ENCODE measurements around the gene LRR1.

GRCh38 chr14:49598189-49598484 is 603 bp upstream of the LRR1 start:
- TF ChIP-seq, protein P1, sequence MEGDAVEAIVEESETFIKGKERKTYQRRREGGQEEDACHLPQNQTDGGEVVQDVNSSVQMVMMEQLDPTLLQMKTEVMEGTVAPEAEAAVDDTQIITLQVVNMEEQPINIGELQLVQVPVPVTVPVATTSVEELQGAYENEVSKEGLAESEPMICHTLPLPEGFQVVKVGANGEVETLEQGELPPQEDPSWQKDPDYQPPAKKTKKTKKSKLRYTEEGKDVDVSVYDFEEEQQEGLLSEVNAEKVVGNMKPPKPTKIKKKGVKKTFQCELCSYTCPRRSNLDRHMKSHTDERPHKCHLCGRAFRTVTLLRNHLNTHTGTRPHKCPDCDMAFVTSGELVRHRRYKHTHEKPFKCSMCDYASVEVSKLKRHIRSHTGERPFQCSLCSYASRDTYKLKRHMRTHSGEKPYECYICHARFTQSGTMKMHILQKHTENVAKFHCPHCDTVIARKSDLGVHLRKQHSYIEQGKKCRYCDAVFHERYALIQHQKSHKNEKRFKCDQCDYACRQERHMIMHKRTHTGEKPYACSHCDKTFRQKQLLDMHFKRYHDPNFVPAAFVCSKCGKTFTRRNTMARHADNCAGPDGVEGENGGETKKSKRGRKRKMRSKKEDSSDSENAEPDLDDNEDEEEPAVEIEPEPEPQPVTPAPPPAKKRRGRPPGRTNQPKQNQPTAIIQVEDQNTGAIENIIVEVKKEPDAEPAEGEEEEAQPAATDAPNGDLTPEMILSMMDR (IDR thresholded peaks at IDR 0.05; ENCODE audit: borderline replicate concordance, extremely low read depth, low read length, poor library complexity, severe bottlenecking): no peak
- TF ChIP-seq EZH2 (IDR thresholded peaks at IDR 0.05; ENCODE audit: borderline replicate concordance, low read depth, low read length, severe bottlenecking): no peak

Measured in DND-41 (cell line).